Measurements from ENCODE around the gene OR6C75.

- TF ChIP-seq CTCF (IDR thresholded peaks at IDR 0.05): no peak
- TF ChIP-seq POLR2A (IDR thresholded peaks at IDR 0.05): no peak
- TF ChIP-seq POLR2AphosphoS5 (IDR thresholded peaks at IDR 0.05; ENCODE audit: insufficient read depth in 1 of 2, low read depth in 1 of 2): no peak
Measured at GRCh38 chr12:55320201-55320600, 42.6 kb upstream of the OR6C75 start.
